ENCODE data around the gene DTX3.

DNA sequence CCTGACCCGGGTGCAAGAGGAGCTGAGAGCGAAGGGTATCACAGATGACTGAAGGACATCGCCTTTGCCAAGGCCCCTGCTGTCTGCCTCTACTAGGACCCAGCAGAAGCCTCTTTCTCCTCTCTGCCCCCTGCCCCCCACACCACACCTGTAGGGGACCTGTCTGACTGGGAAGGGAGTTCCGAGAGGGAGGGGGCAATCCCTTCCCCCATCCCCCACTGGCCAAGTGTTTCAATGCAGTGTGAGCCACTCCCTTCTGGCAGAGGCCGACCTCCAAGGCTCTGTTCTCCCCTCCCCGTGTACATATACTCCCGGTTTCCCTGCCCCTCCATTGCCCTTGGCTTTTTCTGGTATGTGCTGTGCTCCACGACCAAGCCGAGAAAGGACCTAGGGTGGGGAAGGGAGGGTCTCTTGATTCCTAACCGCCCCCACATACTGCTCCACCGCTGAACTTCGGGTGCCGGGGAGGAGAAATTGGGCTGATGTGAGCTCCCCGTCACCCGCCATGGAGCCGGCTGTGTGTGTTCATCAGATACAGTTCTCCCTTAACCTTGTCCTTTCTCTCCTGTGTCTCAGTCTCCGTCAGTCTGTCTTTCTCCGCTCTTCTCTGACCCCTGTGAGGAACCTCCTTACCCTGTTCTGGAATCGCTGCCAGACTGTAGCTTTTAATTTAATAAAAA lies 4.6 kb downstream of the DTX3 start:
- TF ChIP-seq GATA2 (IDR thresholded peaks at IDR 0.05; ENCODE audit: low read depth, low read length) (no peak), GATA3 (IDR thresholded peaks at IDR 0.05; ENCODE audit: low read depth, low read length) (no peak)

Measured in SH-SY5Y (cell line).